A549 (cell line): Measurements from ENCODE around the gene PON2. TPM values are rescaled to one million over a fixed set of nuclear protein-coding genes. Genes with fewer than 3 reads are reported as not detected.

ENCODE experiments used
- ATAC-seq, 2 experiments: fragments of 200-7000 bp in 1 of 2; fragments of >200 bp in 1 of 2; cut with Nextera tagmentation in 1 of 2; cut with Tn5 transposase in 1 of 2; 3 replicates each; pipeline versions ENCODE4 v1.8.0 to v1.9.1; 2018 to 2020; ENCODE audit warnings: mild to moderate bottlenecking in 1 of 2, moderate library complexity in 1 of 2
- CTCF ChIA-PET: fragments of 300-600 bp; sonication (Branson Sonifier 250); formaldehyde crosslinking; extraction: SDS; loops from one replicate; lab custom pipeline; 2021; ENCODE audit warnings: antibody characterized with exemption, inconsistent platforms; lab: Yijun Ruan, JAX
- POLR2A ChIA-PET: fragments of 350-600 bp; formaldehyde crosslinking; extraction: SDS; loops from one replicate; lab custom pipeline; 2021; ENCODE audit warnings: antibody characterized with exemption, inconsistent platforms; lab: Yijun Ruan, JAX
- DNase-seq, 2 experiments: peaks; one replicate each; pipeline versions ENCODE4 v3.0.0 to v3.0.0-alpha.2; 2011 to 2016; ENCODE audit warnings: low read depth in 1 of 2, low spot score in 1 of 2
- FAIRE-seq: peaks from 2 replicates; lab custom pipeline; 2011; peaks lifted over from hg19 to GRCh38; lab: Jason Lieb, UNC
- H3K27ac ChIP-seq, 2 experiments: fragments of >200 bp; sonication (Bioruptor Twin); formaldehyde crosslinking; 3 replicates each; pipeline ENCODE4 v1.5.1; 2016 to 2017
- H3K4me1 ChIP-seq: fragments of >200 bp; sonication (Bioruptor Twin); formaldehyde crosslinking; 3 replicates; pipeline ENCODE4 v1.6.1; 2016
- H3K4me2 ChIP-seq: fragments of >200 bp; sonication (Bioruptor Twin); formaldehyde crosslinking; 3 replicates; pipeline ENCODE4 v1.6.1; 2016
- H3K4me3 ChIP-seq: fragments of >200 bp; sonication (Bioruptor Twin); formaldehyde crosslinking; 3 replicates; pipeline ENCODE4 v1.5.1; 2016
- H3K9me3 ChIP-seq: fragments of >200 bp; sonication (Bioruptor Twin); formaldehyde crosslinking; 3 replicates; pipeline ENCODE4 v1.6.1; 2016
- BCL3 ChIP-seq: fragments of >200 bp; sonication (Bioruptor Twin); formaldehyde crosslinking; IDR thresholded peaks from 3 replicates; pipeline ENCODE4 v1.6.1; 2016
- CEBPB ChIP-seq, 2 experiments: fragments of >200 bp in 1 of 2; sonication (Bioruptor Twin) in 1 of 2; formaldehyde crosslinking in 1 of 2; IDR thresholded peaks; 2 replicates each; pipeline ENCODE4 v1.6.1; 2012 to 2016
- CTCF ChIP-seq: fragments of >200 bp; sonication (Bioruptor Twin); formaldehyde crosslinking; IDR thresholded peaks from 3 replicates; pipeline ENCODE4 v1.5.1; 2016
- E2F6 ChIP-seq: IDR thresholded peaks from 2 replicates; pipeline ENCODE4 v1.6.1; 2012; ENCODE audit warnings: low read depth, borderline replicate concordance
- EP300 ChIP-seq, 2 experiments: fragments of >200 bp; sonication (Bioruptor Twin); formaldehyde crosslinking; IDR thresholded peaks; 2 replicates in 1 of 2; 3 replicates in 1 of 2; pipeline ENCODE4 v1.6.1; 2016 to 2017
- FOSL2 ChIP-seq, 2 experiments: fragments of 450-650 bp in 1 of 2; fragments of >200 bp in 1 of 2; sonication (Bioruptor Twin) in 1 of 2; formaldehyde crosslinking; IDR thresholded peaks; 2 replicates each; pipeline versions ENCODE4 v1.5.0 to v1.6.1; 2016 to 2020; ENCODE audit warnings: mild to moderate bottlenecking in 1 of 2, moderate library complexity in 1 of 2
- GATA3 ChIP-seq: IDR thresholded peaks from 2 replicates; pipeline ENCODE4 v1.6.1; 2012; ENCODE audit warnings: borderline replicate concordance
- HES2 ChIP-seq: fragments of >200 bp; sonication (Bioruptor Twin); formaldehyde crosslinking; IDR thresholded peaks from 2 replicates; pipeline ENCODE4 v1.6.1; 2016
- HOXB13 ChIP-seq: fragments of 250-450 bp; sonication (Bioruptor Pico); IDR thresholded peaks from 2 replicates; pipeline ENCODE4 v1.5.0; 2020; ENCODE audit warnings: low read depth, mild to moderate bottlenecking, moderate library complexity
- JUN ChIP-seq, 2 experiments: fragments of >200 bp; sonication (Bioruptor Twin); formaldehyde crosslinking; IDR thresholded peaks; 2 replicates in 1 of 2; 3 replicates in 1 of 2; pipeline ENCODE4 v1.6.1; 2016 to 2017
- JUNB ChIP-seq: fragments of >200 bp; sonication (Bioruptor Twin); formaldehyde crosslinking; IDR thresholded peaks from 2 replicates; pipeline ENCODE4 v1.6.1; 2016
- NFE2L2 ChIP-seq: fragments of 150-350 bp; conservative IDR thresholded peaks from 2 replicates; pipeline ENCODE4 v1.6.1; 2014; ENCODE audit warnings: low read length
- RAD21 ChIP-seq, 2 experiments: fragments of >200 bp in 1 of 2; sonication (Bioruptor Twin) in 1 of 2; formaldehyde crosslinking in 1 of 2; IDR thresholded peaks in 1 of 2; conservative IDR thresholded peaks in 1 of 2; 2 replicates in 1 of 2; 3 replicates in 1 of 2; pipeline ENCODE4 v1.6.1; 2012 to 2018; ENCODE audit warnings: inconsistent platforms in 1 of 2
- RFX5 ChIP-seq: fragments of 450-650 bp; IDR thresholded peaks from 2 replicates; pipeline ENCODE4 v1.7.1; 2014; ENCODE audit warnings: antibody characterized with exemption, mild to moderate bottlenecking, moderate library complexity
- SMC3 ChIP-seq: fragments of >200 bp; sonication (Bioruptor Twin); formaldehyde crosslinking; IDR thresholded peaks from 3 replicates; pipeline ENCODE4 v1.6.1; 2018; ENCODE audit warnings: inconsistent platforms
- WGBS: methylation state at CpG from one replicate; pipeline ENCODE4 v1.1.6; 2017; ENCODE audit errors: missing lambda C conversion rate; 5-methylcytosine and 5-hydroxymethylcytosine counted together
- polyA plus RNA-seq, 4 experiments: library from polyadenylated mRNA; depleted of rRNA in 3 of 4; stranded (reverse); fragments of >200 nt; fragmentation: RNase III in 1 of 4; extraction: RNeasy Plus Mini Kit Qiagen cat#74134 plus additional on column Dnase treatment in 1 of 4; gene quantifications; 2 replicates in 3 of 4; 3 replicates in 1 of 4; pipeline ENCODE4 v1.2.3, GENCODE V29; 2011 to 2017
- TF ChIP-seq, protein P1 (sequence below): fragments of 200-600 bp; sonication (generic); IDR thresholded peaks from 2 replicates; pipeline ENCODE4 v1.6.1; 2016; ENCODE audit warnings: antibody characterized with exemption, mild to moderate bottlenecking, moderate library complexity

Gene PON2
- polyA plus RNA-seq, 2 of the 4 experiments (the other 2 are of a cell fraction): 395 to 829 TPM

GRCh38 chr7:95441042-95441823 is 6.4 kb upstream of the PON2 start (continued):
- TF ChIP-seq, protein P1, sequence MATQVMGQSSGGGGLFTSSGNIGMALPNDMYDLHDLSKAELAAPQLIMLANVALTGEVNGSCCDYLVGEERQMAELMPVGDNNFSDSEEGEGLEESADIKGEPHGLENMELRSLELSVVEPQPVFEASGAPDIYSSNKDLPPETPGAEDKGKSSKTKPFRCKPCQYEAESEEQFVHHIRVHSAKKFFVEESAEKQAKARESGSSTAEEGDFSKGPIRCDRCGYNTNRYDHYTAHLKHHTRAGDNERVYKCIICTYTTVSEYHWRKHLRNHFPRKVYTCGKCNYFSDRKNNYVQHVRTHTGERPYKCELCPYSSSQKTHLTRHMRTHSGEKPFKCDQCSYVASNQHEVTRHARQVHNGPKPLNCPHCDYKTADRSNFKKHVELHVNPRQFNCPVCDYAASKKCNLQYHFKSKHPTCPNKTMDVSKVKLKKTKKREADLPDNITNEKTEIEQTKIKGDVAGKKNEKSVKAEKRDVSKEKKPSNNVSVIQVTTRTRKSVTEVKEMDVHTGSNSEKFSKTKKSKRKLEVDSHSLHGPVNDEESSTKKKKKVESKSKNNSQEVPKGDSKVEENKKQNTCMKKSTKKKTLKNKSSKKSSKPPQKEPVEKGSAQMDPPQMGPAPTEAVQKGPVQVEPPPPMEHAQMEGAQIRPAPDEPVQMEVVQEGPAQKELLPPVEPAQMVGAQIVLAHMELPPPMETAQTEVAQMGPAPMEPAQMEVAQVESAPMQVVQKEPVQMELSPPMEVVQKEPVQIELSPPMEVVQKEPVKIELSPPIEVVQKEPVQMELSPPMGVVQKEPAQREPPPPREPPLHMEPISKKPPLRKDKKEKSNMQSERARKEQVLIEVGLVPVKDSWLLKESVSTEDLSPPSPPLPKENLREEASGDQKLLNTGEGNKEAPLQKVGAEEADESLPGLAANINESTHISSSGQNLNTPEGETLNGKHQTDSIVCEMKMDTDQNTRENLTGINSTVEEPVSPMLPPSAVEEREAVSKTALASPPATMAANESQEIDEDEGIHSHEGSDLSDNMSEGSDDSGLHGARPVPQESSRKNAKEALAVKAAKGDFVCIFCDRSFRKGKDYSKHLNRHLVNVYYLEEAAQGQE: no peak

DNA sequence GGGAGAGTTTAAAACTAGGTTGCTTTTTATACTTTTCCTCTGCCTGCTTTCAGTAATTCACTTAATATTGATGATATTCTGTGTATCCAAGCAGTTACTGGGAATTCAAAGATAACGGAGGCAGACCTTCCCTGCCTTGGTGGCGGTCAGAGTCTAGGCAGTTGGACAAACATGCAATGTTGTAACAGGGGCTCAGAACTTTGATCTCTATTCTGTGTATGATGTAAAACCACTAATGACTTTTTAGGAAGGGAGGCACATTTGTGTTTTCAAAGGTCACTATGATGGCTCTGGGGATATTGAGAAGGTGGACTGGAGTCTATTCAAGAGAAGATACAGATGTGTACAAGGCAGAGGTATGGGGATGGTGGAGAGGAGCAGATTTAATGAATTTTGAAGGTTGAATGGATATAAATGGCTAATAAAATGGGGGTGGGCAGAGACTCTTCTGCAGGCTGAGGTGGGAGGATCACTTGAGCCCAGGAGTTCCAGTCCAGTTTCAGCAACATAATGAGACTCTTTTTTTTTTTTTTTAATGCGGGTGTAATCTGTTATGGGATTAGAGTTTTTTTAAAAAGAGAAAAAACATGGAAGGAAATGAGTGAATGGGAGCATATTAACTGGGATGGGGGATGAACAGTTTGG is 5.7 kb upstream of the PON2 start:
- peaks cover 82% of the 10 kb centered on the region for H3K4me1 ChIP-seq
- 13% methylated on average over 3 of the region's 3 CpGs for WGBS
- ChIA-PET CTCF (interaction anchor here (1.0 to 2.3 kb wide), 2 partner anchors 12 to 36 kb away, joined by 3 to 11 read pairs; no protein-coding TSS in a partner anchor), POLR2A (interaction anchor here (0.6 to 1.9 kb wide), 10 partner anchors 10 to 94 kb away, joined by 3 to 12 read pairs (median 6); partner anchors contain the start of gene PON3)
- H3K4me3 ChIP-seq: no peak overlapping the region
- H3K4me2 ChIP-seq: peak overlapping the region; percentile 77
- peak; percentile 55 to 70 for ATAC-seq
- DNase-seq: peak in 1 of 2 experiments; percentile 84
- peak overlapping the region; percentile 95 to 98 for H3K27ac ChIP-seq
- FAIRE-seq: peak; percentile 49
- no peak for TF ChIP-seq E2F6
- no peak for TF ChIP-seq FOSL2 (IDR thresholded peaks at IDR 0.05)
- peak; percentile 20; the same call in 1 of the 2 replicates for TF ChIP-seq FOSL2 (CRISPR knock-in tag; IDR thresholded peaks at IDR 0.05)
- TF ChIP-seq GATA3: peak; percentile 76
- peak; percentile 58; the same call in 1 of the 2 replicates for TF ChIP-seq HES2
- TF ChIP-seq CEBPB (IDR thresholded peaks at IDR 0.05): peak; percentile 79 to 91
- peak; percentile 75; the same call in 2 of the 3 replicates for TF ChIP-seq BCL3
- TF ChIP-seq JUN (IDR thresholded peaks at IDR 0.05): peak; percentile 26 to 63; a peak in 2 of 5 replicates
- peak; percentile 62 for TF ChIP-seq JUNB
- TF ChIP-seq CTCF: no peak
- peak in 1 of 2 experiments; percentile 47; a peak in 2 of 5 replicates for TF ChIP-seq RAD21 (conservative IDR thresholded peaks at IDR 0.05 in 1 of 2, IDR thresholded peaks at IDR 0.05 in 1 of 2)
- TF ChIP-seq NFE2L2: no peak
- TF ChIP-seq HOXB13: peak; percentile 74
- TF ChIP-seq EP300 (IDR thresholded peaks at IDR 0.05): peak; percentile 92; a peak in 4 of 5 replicates
- TF ChIP-seq RFX5: no peak
- TF ChIP-seq SMC3: no peak
- no peaks in the 10 kb centered on the region for H3K9me3 ChIP-seq
